ENCODE measurements around the gene NHLH2. TPM values are rescaled to one million over a fixed set of nuclear protein-coding genes. Genes with fewer than 3 reads are reported as not detected.

Gene NHLH2
- total RNA-seq, 2 donors from 2014 or later: not detected

- peaks cover 65% of the 10 kb centered on the region for H3K27me3 Mint-ChIP-seq
- no peaks in the 10 kb centered on the region for H3K36me3 Mint-ChIP-seq (ENCODE audit: low read depth)
- DNase-seq: no peak
- no peaks in the 10 kb centered on the region for H3K9me3 ChIP-seq (ENCODE audit: control insufficient read depth, low read length, poor library complexity, severe bottlenecking)
- no peak overlapping the region for H3K27ac Mint-ChIP-seq
- H3K4me1 Mint-ChIP-seq: no peaks in the 10 kb centered on the region
- no peak overlapping the region for H3K4me3 Mint-ChIP-seq
- ATAC-seq: no peak
These were observed 31.1 kb downstream of the NHLH2 start for GRCh38 chr1:115809847-115810246.

DNA sequence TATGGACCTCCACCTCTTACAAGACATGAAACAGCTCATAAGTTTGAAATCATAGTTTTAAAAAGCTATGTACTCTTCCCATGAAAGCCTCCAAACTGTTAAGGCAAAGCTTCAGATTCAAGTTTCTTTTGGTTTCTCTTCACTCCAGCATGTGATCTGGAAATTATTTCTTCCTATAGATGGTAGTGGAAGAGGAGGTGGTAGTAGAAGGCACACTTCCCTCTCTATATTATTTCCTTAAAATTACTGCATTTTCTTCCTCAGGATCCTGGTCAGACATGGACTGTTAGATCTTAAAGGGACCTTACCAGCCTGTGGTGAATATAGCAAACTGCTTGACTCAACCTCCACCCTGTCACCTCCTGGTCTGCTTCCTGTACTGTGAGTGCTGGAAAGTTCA is 31.9 kb downstream of the NHLH2 start:
- no peak for DNase-seq
- no peak overlapping the region for H3K27ac Mint-ChIP-seq
- no peaks in the 10 kb centered on the region for H3K36me3 Mint-ChIP-seq (ENCODE audit: low read depth)
- H3K4me3 Mint-ChIP-seq: no peak overlapping the region
- H3K9me3 ChIP-seq (ENCODE audit: control insufficient read depth, low read length, poor library complexity, severe bottlenecking): no peaks in the 10 kb centered on the region
- peaks cover 63% of the 10 kb centered on the region for H3K27me3 Mint-ChIP-seq
- ATAC-seq: no peak
- H3K4me1 Mint-ChIP-seq: no peaks in the 10 kb centered on the region

DNA sequence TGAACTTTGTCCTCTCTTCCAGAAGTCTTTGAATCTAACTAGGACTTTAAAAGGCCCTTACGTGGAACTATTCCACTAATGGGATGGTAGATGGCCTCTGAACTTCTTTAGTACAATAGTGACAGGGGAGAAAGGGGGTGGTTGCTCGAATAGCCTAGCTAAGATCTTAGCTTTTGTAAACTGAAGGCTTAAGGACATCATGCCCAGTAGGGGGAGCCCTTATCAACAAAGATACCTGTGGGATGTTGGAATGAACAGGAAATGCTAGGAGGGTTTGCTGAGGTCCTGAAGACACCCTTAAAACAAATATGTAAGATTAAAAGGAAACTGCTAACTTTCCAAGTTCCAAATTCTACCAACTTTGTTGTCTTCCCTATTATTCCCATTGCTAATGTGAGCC is 33.2 kb downstream of the NHLH2 start:
- no peak overlapping the region for H3K27ac Mint-ChIP-seq
- no peaks in the 10 kb centered on the region for H3K9me3 ChIP-seq (ENCODE audit: control insufficient read depth, low read length, poor library complexity, severe bottlenecking)
- peaks cover 51% of the 10 kb centered on the region for H3K27me3 Mint-ChIP-seq
- H3K4me1 Mint-ChIP-seq: no peaks in the 10 kb centered on the region
- ATAC-seq: peak; percentile 46
- DNase-seq: peak in 1 of 3 donors; percentile 13
- no peak overlapping the region for H3K4me3 Mint-ChIP-seq
- no peaks in the 10 kb centered on the region for H3K36me3 Mint-ChIP-seq (ENCODE audit: low read depth)

DNA sequence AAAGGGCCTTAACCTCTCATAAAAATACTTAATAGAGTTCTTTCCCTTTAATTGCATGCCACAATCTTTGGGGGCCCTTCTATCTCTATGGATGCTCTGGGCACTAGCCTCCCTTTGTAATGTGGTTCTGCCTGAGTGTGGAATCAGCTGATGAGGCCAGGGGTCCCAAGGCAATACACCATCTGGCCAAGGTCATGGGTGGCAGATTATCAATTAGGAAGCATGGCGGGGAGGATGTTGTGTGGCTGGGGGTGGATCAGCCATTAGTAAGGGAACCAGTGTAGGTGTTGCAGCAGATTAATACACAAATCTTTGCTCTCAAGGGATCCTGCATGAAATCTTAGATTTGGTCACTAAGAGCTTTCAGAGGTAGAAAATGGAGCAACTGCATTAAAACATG is 35.3 kb downstream of the NHLH2 start:
- Mint-ChIP-seq H3K27ac (no peak overlapping the region), H3K4me1 (no peaks in the 10 kb centered on the region), H3K27me3 (peaks cover 43% of the 10 kb centered on the region), H3K36me3 (ENCODE audit: low read depth) (no peaks in the 10 kb centered on the region), H3K4me3 (no peak overlapping the region)
- no peaks in the 10 kb centered on the region for H3K9me3 ChIP-seq (ENCODE audit: control insufficient read depth, low read length, poor library complexity, severe bottlenecking)
- DNase-seq (no peak), ATAC-seq (no peak)

- Mint-ChIP-seq H3K27ac (no peak overlapping the region), H3K4me1 (no peaks in the 10 kb centered on the region), H3K4me3 (no peak overlapping the region), H3K36me3 (ENCODE audit: low read depth) (no peaks in the 10 kb centered on the region), H3K27me3 (peaks cover 40% of the 10 kb centered on the region)
- no peaks in the 10 kb centered on the region for H3K9me3 ChIP-seq (ENCODE audit: control insufficient read depth, low read length, poor library complexity, severe bottlenecking)
- no peak for ATAC-seq
- DNase-seq: no peak
These were observed 38.5 kb downstream of the NHLH2 start for GRCh38 chr1:115802416-115802815.

GRCh38 chr1:115797486-115797885 is 43.4 kb downstream of the NHLH2 start:
- no peaks in the 10 kb centered on the region for H3K4me1 Mint-ChIP-seq
- no peak for DNase-seq
- no peak overlapping the region for H3K4me3 Mint-ChIP-seq
- H3K9me3 ChIP-seq (ENCODE audit: control insufficient read depth, low read length, poor library complexity, severe bottlenecking): no peaks in the 10 kb centered on the region
- H3K27ac Mint-ChIP-seq: no peak overlapping the region
- H3K27me3 Mint-ChIP-seq: peaks cover 44% of the 10 kb centered on the region
- no peak for ATAC-seq
- H3K36me3 Mint-ChIP-seq (ENCODE audit: low read depth): no peaks in the 10 kb centered on the region

DNA sequence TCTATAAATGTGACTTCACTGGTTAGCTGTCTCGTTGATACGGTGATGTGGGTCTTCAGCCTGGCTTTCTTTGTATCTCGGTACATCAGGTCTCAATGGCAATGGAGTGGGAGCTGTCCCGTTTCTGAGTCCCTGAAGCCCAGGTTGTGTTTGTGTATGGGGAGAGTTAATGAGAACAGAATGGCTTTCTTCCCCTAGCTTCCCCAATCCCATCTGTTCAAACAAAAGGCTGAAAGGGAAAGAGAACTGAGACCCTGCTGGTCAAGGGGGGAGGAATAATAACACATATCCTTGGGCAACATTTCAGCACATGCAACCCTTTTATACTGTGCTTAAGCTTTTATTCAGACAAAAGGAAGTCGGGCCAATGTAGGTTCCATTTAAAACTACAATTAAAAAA is 44.0 kb downstream of the NHLH2 start:
- Mint-ChIP-seq H3K27me3 (peaks cover 50% of the 10 kb centered on the region), H3K4me1 (no peaks in the 10 kb centered on the region)
- no peak for ATAC-seq

DNA sequence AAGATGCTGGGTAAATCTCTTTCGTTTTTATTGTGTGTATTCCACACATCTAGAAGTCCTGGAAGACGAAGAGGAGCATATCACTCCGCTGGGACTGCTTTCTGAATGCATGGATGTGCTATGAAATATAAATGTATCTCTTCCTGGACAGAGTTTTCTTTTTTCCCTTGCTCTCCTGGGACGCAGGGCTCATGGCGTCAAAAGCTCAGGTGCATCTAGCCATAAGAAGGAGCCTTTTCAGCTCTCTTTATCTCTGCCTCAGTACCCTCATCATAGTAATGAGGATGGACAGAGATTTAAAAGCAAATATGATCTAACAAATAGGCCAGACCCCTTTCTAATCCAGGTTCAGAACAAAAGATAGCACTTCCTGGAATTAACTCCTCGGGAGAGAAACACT is 44.9 kb downstream of the NHLH2 start:
- H3K27me3 Mint-ChIP-seq: peaks cover 59% of the 10 kb centered on the region
- no peaks in the 10 kb centered on the region for H3K36me3 Mint-ChIP-seq (ENCODE audit: low read depth)
- H3K4me1 Mint-ChIP-seq: no peaks in the 10 kb centered on the region
- no peak for DNase-seq
- no peak for ATAC-seq
- no peak overlapping the region for H3K27ac Mint-ChIP-seq
- H3K4me3 Mint-ChIP-seq: no peak overlapping the region
- no peaks in the 10 kb centered on the region for H3K9me3 ChIP-seq (ENCODE audit: control insufficient read depth, low read length, poor library complexity, severe bottlenecking)

More for the DNA sequence above, 44.0 kb downstream of the NHLH2 start:
- H3K9me3 ChIP-seq (ENCODE audit: control insufficient read depth, low read length, poor library complexity, severe bottlenecking): no peaks in the 10 kb centered on the region
- no peak for DNase-seq
- Mint-ChIP-seq H3K36me3 (ENCODE audit: low read depth) (no peaks in the 10 kb centered on the region), H3K27ac (no peak overlapping the region), H3K4me3 (no peak overlapping the region)

DNA sequence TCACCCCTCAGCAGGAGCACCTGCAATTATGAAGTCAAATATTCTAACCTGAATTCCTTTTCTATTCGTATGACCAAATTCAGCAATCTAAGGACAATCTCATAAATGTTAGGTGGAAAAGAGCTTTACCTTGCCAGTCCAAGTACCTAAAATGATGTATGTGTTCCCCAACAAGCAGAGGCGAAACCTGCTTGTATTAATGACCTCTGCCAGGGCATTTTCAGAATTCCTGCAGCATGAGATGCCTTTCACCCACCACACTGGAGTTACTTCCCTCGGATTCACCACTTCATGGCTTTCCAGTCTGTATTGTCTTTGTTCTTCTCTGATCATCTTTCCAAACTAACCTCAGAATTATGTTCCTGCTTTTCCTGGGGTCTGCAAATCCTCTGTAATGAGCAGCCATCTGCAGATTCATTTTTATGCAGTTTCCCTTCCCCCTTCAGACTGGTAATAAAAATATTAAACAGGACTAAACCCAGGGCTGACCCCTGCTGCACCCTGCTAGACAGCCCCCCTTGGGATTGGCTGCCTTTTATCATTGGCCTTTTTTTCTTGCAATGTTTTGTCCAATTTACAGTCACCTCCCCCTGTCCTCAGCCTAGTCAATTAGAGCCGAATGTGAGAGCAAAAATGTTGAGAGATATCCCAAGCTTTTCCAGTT is 45.8 kb downstream of the NHLH2 start:
- peaks cover 68% of the 10 kb centered on the region for H3K27me3 Mint-ChIP-seq
- DNase-seq (no peak), ATAC-seq (no peak)
- no peak overlapping the region for H3K4me3 Mint-ChIP-seq
- no peaks in the 10 kb centered on the region for H3K36me3 Mint-ChIP-seq (ENCODE audit: low read depth)
- H3K4me1 Mint-ChIP-seq: no peaks in the 10 kb centered on the region
- H3K27ac Mint-ChIP-seq: no peak overlapping the region
- no peaks in the 10 kb centered on the region for H3K9me3 ChIP-seq (ENCODE audit: control insufficient read depth, low read length, poor library complexity, severe bottlenecking)

GRCh38 chr1:115793162-115793561 is 47.8 kb downstream of the NHLH2 start:
- H3K4me3 Mint-ChIP-seq: no peak overlapping the region
- H3K36me3 Mint-ChIP-seq (ENCODE audit: low read depth): no peaks in the 10 kb centered on the region
- H3K27ac Mint-ChIP-seq: no peak overlapping the region
- H3K27me3 Mint-ChIP-seq: peaks cover 63% of the 10 kb centered on the region
- DNase-seq (no peak), ATAC-seq (no peak)
- no peaks in the 10 kb centered on the region for H3K9me3 ChIP-seq (ENCODE audit: control insufficient read depth, low read length, poor library complexity, severe bottlenecking)
- no peaks in the 10 kb centered on the region for H3K4me1 Mint-ChIP-seq

DNA sequence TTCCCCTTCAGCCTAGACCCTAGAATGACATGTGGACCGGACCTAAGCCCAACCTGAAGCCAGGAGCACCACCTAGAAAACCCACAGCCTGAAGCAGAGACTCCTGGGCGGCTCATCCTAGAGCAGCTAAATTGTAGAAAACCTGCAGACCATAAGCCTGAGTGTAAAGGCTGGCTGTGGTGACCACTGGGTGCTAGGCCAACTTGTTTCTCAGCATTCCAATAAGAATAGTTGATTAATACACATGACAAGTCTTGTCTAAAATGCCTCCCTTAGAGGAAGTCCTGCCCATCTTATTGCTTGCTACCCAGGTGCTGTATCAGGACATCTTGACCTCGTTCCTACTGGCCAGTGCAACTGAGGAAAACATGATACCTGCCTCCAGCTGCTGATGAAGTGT is 49.1 kb downstream of the NHLH2 start:
- Mint-ChIP-seq H3K27ac (no peak overlapping the region), H3K27me3 (peaks cover 59% of the 10 kb centered on the region), H3K4me3 (no peak overlapping the region), H3K4me1 (no peaks in the 10 kb centered on the region), H3K36me3 (ENCODE audit: low read depth) (no peaks in the 10 kb centered on the region)
- DNase-seq (no peak), ATAC-seq (no peak)
- no peaks in the 10 kb centered on the region for H3K9me3 ChIP-seq (ENCODE audit: control insufficient read depth, low read length, poor library complexity, severe bottlenecking)

DNA sequence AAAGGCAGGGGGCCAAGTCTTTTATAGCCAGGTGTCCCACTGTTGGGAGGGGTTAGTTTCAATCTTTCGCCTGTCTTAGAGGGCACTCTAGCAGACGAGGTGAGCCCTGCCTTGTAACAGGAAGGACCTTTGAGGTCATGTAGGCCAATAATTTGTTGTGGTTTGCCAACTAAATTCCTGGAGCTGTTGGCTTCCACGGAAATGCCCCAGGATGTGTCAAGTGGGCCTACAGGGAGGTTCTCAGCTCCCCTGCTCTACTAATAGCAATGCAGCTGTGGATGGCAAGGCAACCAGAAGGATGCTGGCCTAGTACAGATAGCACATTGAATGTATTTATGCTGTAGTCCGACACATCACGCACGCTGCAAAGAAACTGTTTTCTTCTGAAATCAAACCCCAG is 50.1 kb downstream of the NHLH2 start:
- Mint-ChIP-seq H3K27me3 (peaks cover 59% of the 10 kb centered on the region), H3K4me1 (no peaks in the 10 kb centered on the region), H3K27ac (no peak overlapping the region), H3K4me3 (no peak overlapping the region), H3K36me3 (ENCODE audit: low read depth) (no peaks in the 10 kb centered on the region)
- ATAC-seq (no peak), DNase-seq (no peak)
- H3K9me3 ChIP-seq (ENCODE audit: control insufficient read depth, low read length, poor library complexity, severe bottlenecking): no peaks in the 10 kb centered on the region

DNA sequence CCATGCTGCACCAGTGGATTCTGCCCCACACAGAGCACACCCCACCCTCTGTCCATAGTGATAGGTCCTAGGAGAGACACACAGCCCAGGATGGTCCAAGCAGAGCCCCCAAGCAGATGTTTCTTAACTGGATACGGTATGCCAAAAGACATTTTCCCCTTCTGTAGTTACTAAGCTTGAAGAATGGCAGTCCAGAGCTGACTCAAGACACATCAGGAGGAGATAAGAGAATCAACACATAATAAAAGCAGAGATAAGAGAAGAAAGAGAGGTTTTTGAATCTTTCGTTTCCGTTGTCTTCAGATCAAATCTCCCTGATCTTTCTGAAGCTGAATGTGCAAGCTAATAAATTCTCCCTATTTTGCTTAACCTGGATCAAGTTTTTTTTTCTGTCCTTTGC is 50.6 kb downstream of the NHLH2 start:
- Mint-ChIP-seq H3K36me3 (ENCODE audit: low read depth) (no peaks in the 10 kb centered on the region), H3K4me1 (no peaks in the 10 kb centered on the region), H3K27ac (no peak overlapping the region), H3K4me3 (no peak overlapping the region), H3K27me3 (peaks cover 57% of the 10 kb centered on the region)
- DNase-seq (no peak), ATAC-seq (no peak)
- H3K9me3 ChIP-seq (ENCODE audit: control insufficient read depth, low read length, poor library complexity, severe bottlenecking): no peaks in the 10 kb centered on the region
